RWPE2 (cell line): ENCODE results near the gene SERPINA7.
"Not testable (repeated sequence)": the region's sequence is repeated elsewhere in the genome, so short reads cannot be mapped to it uniquely, and the experiment has no call there.

Experiments
- ATAC-seq: fragments of 200-7000 bp; cut with Tn5 transposase; 3 replicates; pipeline ENCODE4 v1.9.1; 2021; ENCODE audit warnings: low read depth
- DNase-seq: peaks from one replicate; pipeline ENCODE4 v3.0.0-alpha.2; 2020; ENCODE audit warnings: low spot score
- H3K27ac ChIP-seq: fragments of 450-650 bp; 2 replicates; pipeline ENCODE4 v1.5.1; 2017; ENCODE audit warnings: mild to moderate bottlenecking; ENCODE audit not compliant: poor library complexity, severe bottlenecking
- H3K27me3 ChIP-seq: fragments of 250-450 bp; sonication (Bioruptor Pico); 2 replicates; pipeline ENCODE4 v1.5.1; 2021; ENCODE audit warnings: mild to moderate bottlenecking, moderate library complexity; ENCODE audit not compliant: insufficient read depth, poor library complexity, severe bottlenecking
- H3K36me3 ChIP-seq: fragments of 250-450 bp; sonication (Bioruptor Pico); 2 replicates; pipeline ENCODE4 v1.5.1; 2020; ENCODE audit warnings: low read depth, mild to moderate bottlenecking, moderate library complexity
- H3K4me1 ChIP-seq: fragments of 250-450 bp; sonication (Bioruptor Pico); 2 replicates; pipeline ENCODE4 v1.5.1; 2021; ENCODE audit warnings: mild to moderate bottlenecking, moderate library complexity; ENCODE audit not compliant: insufficient read depth, poor library complexity, severe bottlenecking
- H3K4me3 ChIP-seq: fragments of 250-450 bp; sonication (Bioruptor Pico); 2 replicates; pipeline ENCODE4 v1.5.1; 2021; ENCODE audit warnings: mild to moderate bottlenecking, moderate library complexity; ENCODE audit not compliant: severe bottlenecking
- H3K9me3 ChIP-seq: fragments of 250-450 bp; sonication (Bioruptor Pico); 2 replicates; pipeline ENCODE4 v1.5.1; 2021; ENCODE audit warnings: mild to moderate bottlenecking, moderate library complexity; ENCODE audit not compliant: severe bottlenecking
- CTCF ChIP-seq: fragments of 450-650 bp; IDR thresholded peaks from one replicate; pipeline ENCODE4 v1.5.1; 2017; ENCODE audit warnings: mild to moderate bottlenecking, moderate library complexity; ENCODE audit not compliant: poor library complexity, severe bottlenecking

SERPINA7 gene

GRCh38 chrX:106000203-106000602 is 38.3 kb downstream of the SERPINA7 start:
- TF ChIP-seq CTCF = no peak
- DNase-seq (no peak), ATAC-seq (no peak)
- H3K27me3 ChIP-seq = no peaks in the 10 kb centered on the region
- H3K36me3 ChIP-seq = no peaks in the 10 kb centered on the region
- H3K4me1 ChIP-seq = no peaks in the 10 kb centered on the region
- H3K4me3 ChIP-seq = no peak overlapping the region
- no peak overlapping the region for H3K27ac ChIP-seq
- H3K9me3 ChIP-seq = no peaks in the 10 kb centered on the region

DNA sequence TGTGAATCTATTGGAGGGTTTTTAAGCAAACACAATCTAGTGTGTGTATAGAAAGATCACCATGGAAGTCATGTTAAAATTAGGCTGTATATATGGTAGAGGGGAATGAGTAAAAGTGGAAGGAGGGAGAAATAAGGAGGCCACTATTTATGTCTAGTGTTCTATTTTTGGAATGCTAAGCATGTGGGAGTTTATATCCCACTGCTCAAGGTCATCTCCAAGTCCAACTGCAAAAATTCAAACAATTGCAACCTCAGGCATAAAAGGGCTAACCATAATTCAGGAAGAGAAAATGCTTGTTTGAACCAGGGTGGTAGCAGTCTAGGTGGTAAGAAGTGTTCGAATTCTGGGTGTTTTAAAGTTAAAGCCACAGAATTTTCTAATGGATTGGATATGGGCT is 39.2 kb downstream of the SERPINA7 start:
- Histone ChIP-seq H3K9me3 (no peaks in the 10 kb centered on the region), H3K4me1 (no peaks in the 10 kb centered on the region), H3K36me3 (no peaks in the 10 kb centered on the region), H3K27me3 (no peaks in the 10 kb centered on the region), H3K4me3 (no peak overlapping the region), H3K27ac (no peak overlapping the region)
- TF ChIP-seq CTCF = no peak
- ATAC-seq (no peak), DNase-seq (no peak)

- not testable (repeated sequence) for H3K36me3 ChIP-seq, H3K9me3 ChIP-seq, ATAC-seq, DNase-seq, H3K27ac ChIP-seq, H3K27me3 ChIP-seq, H3K4me1 ChIP-seq, H3K4me3 ChIP-seq
Observed at GRCh38 chrX:105988487-105988886, 50.0 kb downstream of the SERPINA7 start.
